Epithelial cell of proximal tubule (primary cell): Measurements from ENCODE around the gene PRKN. TPM values are rescaled to one million over a fixed set of nuclear protein-coding genes. Genes with fewer than 3 reads are reported as not detected.

Source experiments
- DNase-seq: peaks from one replicate; pipeline ENCODE4 v3.0.0-alpha.2; 2011; ENCODE audit warnings: low read depth
- H3K4me3 ChIP-seq: 2 replicates; pipeline ENCODE4 v1.5.1; 2011; ENCODE audit warnings: low read depth, mild to moderate bottlenecking, low read length
- CTCF ChIP-seq: conservative IDR thresholded peaks from 2 replicates; pipeline ENCODE4 v1.5.1; 2012; ENCODE audit warnings: low read depth, mild to moderate bottlenecking, low read length
- total RNA-seq: library from RNA; depleted of rRNA; stranded (reverse); fragments of >200 nt; gene quantifications from 2 replicates; pipeline ENCODE4 v1.2.3, GENCODE V29; 2015

Gene PRKN
- total RNA-seq = 0.07 and 0.58 TPM in 2 replicates

GRCh38 chr6:162727322-162728182 is at the start of gene PRKN, which contains the start of gene PACRG:
TSS of gene PRKN (minus strand) at chr6:162727766.
TSS of gene PACRG (plus strand) at chr6:162727974.
- DNase-seq = peak; percentile 75
- peak within 1 kb of the TSS; percentile 85 for H3K4me3 ChIP-seq
- TF ChIP-seq CTCF = no peak

GRCh38 chr6:162777091-162777490 is 49.5 kb upstream of the PRKN start:
- TF ChIP-seq CTCF = no peak
- no peak for DNase-seq
- no peak overlapping the region for H3K4me3 ChIP-seq

- no peak for DNase-seq
- no peak overlapping the region for H3K4me3 ChIP-seq
- TF ChIP-seq CTCF = no peak
These were observed 46.4 kb upstream of the PRKN start for GRCh38 chr6:162773996-162774395.

GRCh38 chr6:162772466-162772865 is 44.9 kb upstream of the PRKN start:
- DNase-seq = no peak
- no peak for TF ChIP-seq CTCF
- no peak overlapping the region for H3K4me3 ChIP-seq

GRCh38 chr6:162770955-162771354 is 43.4 kb upstream of the PRKN start:
- no peak overlapping the region for H3K4me3 ChIP-seq
- DNase-seq = no peak
- TF ChIP-seq CTCF = no peak

- no peak for DNase-seq
These were observed 42.6 kb upstream of the PRKN start for GRCh38 chr6:162770136-162770535.

More at GRCh38 chr6:162770136-162770535, 42.6 kb upstream of the PRKN start:
- no peak for TF ChIP-seq CTCF
- H3K4me3 ChIP-seq = no peak overlapping the region
